Measurements from ENCODE around the gene AFG3L2.

DNA sequence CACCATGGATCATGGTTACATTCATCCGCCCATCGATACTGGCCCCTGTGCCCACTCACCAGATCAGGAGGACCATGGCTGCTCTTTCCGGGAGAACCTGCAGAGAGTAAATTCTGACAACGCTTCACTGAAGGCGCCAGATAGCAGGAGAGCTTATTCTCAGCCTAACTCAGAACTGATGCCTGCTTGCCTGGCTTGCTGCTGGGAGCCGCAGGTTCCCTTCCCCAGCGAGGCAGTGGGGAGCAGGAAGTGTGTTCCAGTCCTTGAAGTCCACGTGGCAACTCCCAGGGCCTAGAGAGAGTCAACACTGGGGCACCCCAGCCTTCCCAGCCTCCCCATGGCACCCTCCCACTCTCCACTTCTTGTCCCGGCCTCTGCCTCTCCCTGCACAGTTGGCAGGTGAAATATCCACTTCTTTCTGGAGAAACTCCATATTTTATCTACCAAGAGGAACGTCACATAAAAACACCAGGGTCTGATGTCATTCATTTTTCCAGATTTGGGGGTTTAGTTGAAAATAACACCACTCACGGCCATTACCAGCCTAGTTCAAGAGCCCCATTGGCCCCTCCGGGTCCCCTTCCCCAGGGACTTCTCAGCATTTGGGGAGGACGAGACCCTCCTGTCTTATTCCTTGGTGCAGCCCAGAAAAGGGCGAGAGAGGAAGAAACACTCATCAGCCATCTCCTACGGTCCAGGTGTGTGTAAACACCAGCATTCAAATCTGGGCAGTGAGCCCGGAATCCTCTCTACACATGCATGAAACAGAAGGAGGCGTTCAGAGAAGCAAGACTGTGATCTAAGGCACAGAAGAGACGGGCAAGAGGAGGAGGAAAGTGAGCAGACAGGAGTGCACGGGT lies 72.4 kb downstream of the AFG3L2 start:
- TF ChIP-seq, protein P1, sequence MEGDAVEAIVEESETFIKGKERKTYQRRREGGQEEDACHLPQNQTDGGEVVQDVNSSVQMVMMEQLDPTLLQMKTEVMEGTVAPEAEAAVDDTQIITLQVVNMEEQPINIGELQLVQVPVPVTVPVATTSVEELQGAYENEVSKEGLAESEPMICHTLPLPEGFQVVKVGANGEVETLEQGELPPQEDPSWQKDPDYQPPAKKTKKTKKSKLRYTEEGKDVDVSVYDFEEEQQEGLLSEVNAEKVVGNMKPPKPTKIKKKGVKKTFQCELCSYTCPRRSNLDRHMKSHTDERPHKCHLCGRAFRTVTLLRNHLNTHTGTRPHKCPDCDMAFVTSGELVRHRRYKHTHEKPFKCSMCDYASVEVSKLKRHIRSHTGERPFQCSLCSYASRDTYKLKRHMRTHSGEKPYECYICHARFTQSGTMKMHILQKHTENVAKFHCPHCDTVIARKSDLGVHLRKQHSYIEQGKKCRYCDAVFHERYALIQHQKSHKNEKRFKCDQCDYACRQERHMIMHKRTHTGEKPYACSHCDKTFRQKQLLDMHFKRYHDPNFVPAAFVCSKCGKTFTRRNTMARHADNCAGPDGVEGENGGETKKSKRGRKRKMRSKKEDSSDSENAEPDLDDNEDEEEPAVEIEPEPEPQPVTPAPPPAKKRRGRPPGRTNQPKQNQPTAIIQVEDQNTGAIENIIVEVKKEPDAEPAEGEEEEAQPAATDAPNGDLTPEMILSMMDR (conservative IDR thresholded peaks at IDR 0.05 in 1 of 2, IDR thresholded peaks at IDR 0.05 in 1 of 2; ENCODE audit: extremely low read depth in 1 of 2, insufficient read depth in 1 of 2, low read depth in 1 of 2, low read length in 2 of 2): no peak
- TF ChIP-seq EZH2 (IDR thresholded peaks at IDR 0.05; ENCODE audit: borderline replicate concordance, low read length): no peak

Measured in mammary epithelial cell (primary cell).